DOHH2 (cell line): ENCODE data around the gene COL1A1.

Experiments
- H3F3A ChIP-seq: fragments of 200-600 bp; sonication (generic), shearing (Covaris generic); 2 replicates; pipeline ENCODE4 v1.6.0; 2016; ENCODE audit warnings: antibody characterized with exemption, mild to moderate bottlenecking; ENCODE audit not compliant: control insufficient read depth, insufficient read depth
- H3K27ac ChIP-seq: fragments of 200-600 bp; sonication (generic); 2 replicates; pipeline ENCODE4 v1.5.1; 2014; ENCODE audit warnings: low read depth, mild to moderate bottlenecking, low read length, moderate library complexity
- H3K27me3 ChIP-seq: fragments of 200-600 bp; sonication (generic); 2 replicates; pipeline ENCODE4 v1.6.1; 2014; ENCODE audit warnings: mild to moderate bottlenecking, low read length, mixed read lengths; ENCODE audit not compliant: control insufficient read depth
- H3K36me3 ChIP-seq: fragments of 200-600 bp; sonication (generic); 2 replicates; pipeline ENCODE4 v1.6.1; 2014; ENCODE audit warnings: mild to moderate bottlenecking, low read length, moderate library complexity, mixed read lengths; ENCODE audit not compliant: control insufficient read depth
- H3K4me1 ChIP-seq: fragments of 200-600 bp; sonication (generic); 2 replicates; pipeline ENCODE4 v1.6.1; 2014; ENCODE audit warnings: mild to moderate bottlenecking, low read length, mixed read lengths; ENCODE audit not compliant: control insufficient read depth
- H3K4me2 ChIP-seq: fragments of 200-600 bp; sonication (generic); 2 replicates; pipeline ENCODE4 v1.6.0; 2014; ENCODE audit warnings: mild to moderate bottlenecking, low read length, moderate library complexity
- H3K4me3 ChIP-seq: fragments of 200-600 bp; sonication (generic); 2 replicates; pipeline ENCODE4 v1.5.1; 2014; ENCODE audit warnings: mild to moderate bottlenecking, low read length, mixed read lengths
- H3K79me2 ChIP-seq: fragments of 200-600 bp; sonication (generic); 2 replicates; pipeline ENCODE4 v1.6.1; 2014; ENCODE audit warnings: mild to moderate bottlenecking, low read length, mixed read lengths; ENCODE audit not compliant: control insufficient read depth
- H3K9me2 ChIP-seq: fragments of 200-600 bp; sonication (generic); replicated peaks from 2 replicates; pipeline ENCODE4 v1.6.1; 2014; ENCODE audit warnings: mild to moderate bottlenecking, low read length, mixed read lengths; ENCODE audit not compliant: control insufficient read depth
- H3K9me3 ChIP-seq: fragments of 200-600 bp; sonication (generic); 2 replicates; pipeline ENCODE4 v1.6.1; 2014; ENCODE audit warnings: antibody characterized with exemption, low read length, mixed read lengths; ENCODE audit not compliant: control insufficient read depth, insufficient read depth
- H4K20me1 ChIP-seq: fragments of 200-600 bp; sonication (generic); 2 replicates; pipeline ENCODE4 v1.6.0; 2014; ENCODE audit warnings: low read depth, mild to moderate bottlenecking, antibody characterized with exemption, low read length, moderate library complexity; ENCODE audit not compliant: control insufficient read depth, insufficient read depth
- EZH2phosphoT487 ChIP-seq: fragments of 200-600 bp; sonication (generic); IDR thresholded peaks from 2 replicates; pipeline ENCODE4 v1.6.1; 2017; ENCODE audit warnings: borderline replicate concordance, mild to moderate bottlenecking, antibody characterized with exemption, low read length, moderate library complexity, mixed read lengths
- TF ChIP-seq, protein P1 (sequence below): fragments of 200-600 bp; sonication (generic); IDR thresholded peaks from one replicate; pipeline ENCODE4 v1.5.1; 2014; ENCODE audit warnings: antibody characterized with exemption, mild to moderate bottlenecking, low read depth, low read length; ENCODE audit not compliant: poor library complexity, severe bottlenecking

Gene COL1A1

DNA sequence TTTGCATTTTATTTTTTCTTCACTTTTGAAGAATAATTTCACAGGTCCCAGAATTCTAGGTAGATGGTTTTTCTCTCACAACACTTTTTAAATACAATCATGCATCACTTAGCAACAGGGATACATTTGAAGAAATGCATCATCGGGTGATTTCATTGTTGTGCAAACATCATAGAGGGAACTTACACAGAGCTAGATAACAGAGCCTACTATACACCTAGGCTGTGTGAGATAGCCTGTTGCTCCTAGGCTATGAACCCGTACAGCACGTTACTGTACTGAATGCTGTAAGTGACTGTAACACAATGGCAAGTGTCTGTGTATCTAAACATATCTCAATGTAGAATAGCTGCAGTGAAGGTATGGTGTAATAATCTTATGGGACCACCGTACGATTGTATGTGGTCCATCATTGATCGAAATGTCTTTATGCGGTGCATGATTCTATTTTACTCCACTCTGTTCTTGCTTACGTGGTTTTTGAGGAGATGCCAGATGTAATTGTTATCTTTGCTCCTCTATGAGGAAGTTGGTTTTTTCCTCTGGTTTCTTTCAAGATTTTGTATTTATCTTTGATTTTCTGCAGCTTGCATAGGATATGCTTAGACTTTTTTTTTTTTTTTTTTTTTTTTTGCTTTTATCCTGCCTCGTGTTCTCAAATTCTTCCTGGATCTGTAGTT, 37.3 kb upstream of the COL1A1 start:
- H3F3A ChIP-seq: no peaks in the 10 kb centered on the region
- peaks cover 15% of the 10 kb centered on the region for H3K27me3 ChIP-seq

DNA sequence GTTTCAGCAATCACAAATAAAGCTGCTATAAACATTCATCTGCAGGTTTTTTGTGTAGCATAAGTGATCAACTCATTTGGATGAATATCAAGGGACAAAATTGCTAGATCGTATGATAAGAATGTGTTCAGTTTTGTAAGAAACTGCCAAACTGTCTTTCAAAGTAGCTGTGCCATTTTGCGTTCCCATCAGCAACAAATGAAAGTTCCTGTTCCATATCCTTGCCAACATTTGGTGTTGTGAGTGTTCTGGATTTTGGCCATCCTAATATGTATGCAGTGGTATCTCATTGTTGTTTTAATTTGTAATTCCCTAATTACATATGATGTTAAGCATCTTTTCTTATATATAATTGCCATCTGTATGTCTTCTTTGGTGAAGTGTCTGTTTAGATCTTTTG, 36.5 kb upstream of the COL1A1 start:
- H3K9me3 ChIP-seq: no peaks in the 10 kb centered on the region
- no peaks in the 10 kb centered on the region for H3K9me2 ChIP-seq
- H3K79me2 ChIP-seq: no peaks in the 10 kb centered on the region
- H3K36me3 ChIP-seq: no peaks in the 10 kb centered on the region
- H3K27ac ChIP-seq: no peak overlapping the region
- H4K20me1 ChIP-seq: no peaks in the 10 kb centered on the region; the same call in 1 of the 2 replicates
- H3K27me3 ChIP-seq: peaks cover 15% of the 10 kb centered on the region
- TF ChIP-seq, protein P1, sequence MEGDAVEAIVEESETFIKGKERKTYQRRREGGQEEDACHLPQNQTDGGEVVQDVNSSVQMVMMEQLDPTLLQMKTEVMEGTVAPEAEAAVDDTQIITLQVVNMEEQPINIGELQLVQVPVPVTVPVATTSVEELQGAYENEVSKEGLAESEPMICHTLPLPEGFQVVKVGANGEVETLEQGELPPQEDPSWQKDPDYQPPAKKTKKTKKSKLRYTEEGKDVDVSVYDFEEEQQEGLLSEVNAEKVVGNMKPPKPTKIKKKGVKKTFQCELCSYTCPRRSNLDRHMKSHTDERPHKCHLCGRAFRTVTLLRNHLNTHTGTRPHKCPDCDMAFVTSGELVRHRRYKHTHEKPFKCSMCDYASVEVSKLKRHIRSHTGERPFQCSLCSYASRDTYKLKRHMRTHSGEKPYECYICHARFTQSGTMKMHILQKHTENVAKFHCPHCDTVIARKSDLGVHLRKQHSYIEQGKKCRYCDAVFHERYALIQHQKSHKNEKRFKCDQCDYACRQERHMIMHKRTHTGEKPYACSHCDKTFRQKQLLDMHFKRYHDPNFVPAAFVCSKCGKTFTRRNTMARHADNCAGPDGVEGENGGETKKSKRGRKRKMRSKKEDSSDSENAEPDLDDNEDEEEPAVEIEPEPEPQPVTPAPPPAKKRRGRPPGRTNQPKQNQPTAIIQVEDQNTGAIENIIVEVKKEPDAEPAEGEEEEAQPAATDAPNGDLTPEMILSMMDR: no peak
- no peak for TF ChIP-seq EZH2phosphoT487
- H3K4me1 ChIP-seq: no peaks in the 10 kb centered on the region
- H3F3A ChIP-seq: no peaks in the 10 kb centered on the region
- no peak overlapping the region for H3K4me2 ChIP-seq
- no peak overlapping the region for H3K4me3 ChIP-seq

More for the DNA sequence above, 37.3 kb upstream of the COL1A1 start:
- no peak overlapping the region for H3K27ac ChIP-seq
- no peaks in the 10 kb centered on the region for H3K9me2 ChIP-seq
- H3K36me3 ChIP-seq: no peaks in the 10 kb centered on the region
- H3K9me3 ChIP-seq: no peaks in the 10 kb centered on the region
- no peak overlapping the region for H3K4me2 ChIP-seq
- no peaks in the 10 kb centered on the region for H3K79me2 ChIP-seq
- no peak overlapping the region for H3K4me3 ChIP-seq
- peaks cover 4% of the 10 kb centered on the region; the same call in 1 of the 2 replicates for H4K20me1 ChIP-seq
- H3K4me1 ChIP-seq: no peaks in the 10 kb centered on the region
- TF ChIP-seq, protein P1: no peak
- TF ChIP-seq EZH2phosphoT487: no peak

DNA sequence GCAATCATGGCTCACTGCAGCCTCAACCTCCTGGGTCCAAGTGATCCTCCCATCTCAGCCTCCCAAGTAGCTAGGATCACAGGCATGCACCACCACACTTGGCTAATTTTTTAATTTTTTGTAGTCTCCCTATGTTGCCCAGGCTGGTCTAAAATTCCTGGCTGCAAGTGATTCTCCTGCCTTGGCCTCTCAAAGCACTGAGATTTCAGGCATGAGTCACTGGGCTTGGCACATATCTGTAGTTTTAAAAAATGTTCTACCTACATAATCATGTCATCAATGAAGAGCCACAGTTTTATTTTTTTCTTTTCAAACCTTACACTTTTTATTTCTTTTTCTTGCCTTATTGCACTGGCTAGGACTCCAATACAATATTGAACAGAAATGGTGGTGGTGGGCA, 33.1 kb upstream of the COL1A1 start:
- Histone ChIP-seq H3K9me3 (no peaks in the 10 kb centered on the region), H3F3A (no peaks in the 10 kb centered on the region), H3K27me3 (peaks cover 15% of the 10 kb centered on the region), H3K4me1 (no peaks in the 10 kb centered on the region), H4K20me1 (no peaks in the 10 kb centered on the region), H3K27ac (no peak overlapping the region), H3K79me2 (no peaks in the 10 kb centered on the region), H3K4me2 (no peak overlapping the region), H3K36me3 (no peaks in the 10 kb centered on the region), H3K9me2 (no peaks in the 10 kb centered on the region), H3K4me3 (no peak overlapping the region)
- TF ChIP-seq EZH2phosphoT487: no peak
- TF ChIP-seq, protein P1: no peak
